Hepatocyte (in vitro differentiated cells): ENCODE data around the gene C1orf116. TPM values are rescaled to one million over a fixed set of nuclear protein-coding genes. Genes with fewer than 3 reads are reported as not detected.
A peak's percentile ranks its signal among the peaks of the same experiment; 100 is the strongest.

Experiments
- DNase-seq: peaks from one replicate; pipeline ENCODE4 v3.0.0-alpha.2; 2016; ENCODE audit warnings: low spot score
- H2AFZ ChIP-seq: fragments of 200-600 bp; sonication (generic); 2 replicates; pipeline ENCODE4 v1.6.0; 2016; ENCODE audit warnings: antibody characterized with exemption, mild to moderate bottlenecking
- H3K27ac ChIP-seq: fragments of 200-600 bp; sonication (generic); 2 replicates; pipeline ENCODE4 v1.5.1; 2016; ENCODE audit warnings: mild to moderate bottlenecking
- H3K27me3 ChIP-seq: fragments of 200-600 bp; sonication (generic); 2 replicates; pipeline ENCODE4 v1.6.1; 2016
- H3K36me3 ChIP-seq: fragments of 200-600 bp; sonication (generic); replicated peaks from 2 replicates; pipeline ENCODE4 v1.5.1; 2016; ENCODE audit warnings: low read depth; ENCODE audit not compliant: insufficient read depth
- H3K4me1 ChIP-seq: fragments of 200-600 bp; sonication (generic); 2 replicates; pipeline ENCODE4 v1.5.1; 2016; ENCODE audit warnings: mild to moderate bottlenecking, moderate library complexity; ENCODE audit not compliant: insufficient read depth
- H3K4me2 ChIP-seq: fragments of 200-600 bp; sonication (generic); 2 replicates; pipeline ENCODE4 v1.6.0; 2016
- H3K4me3 ChIP-seq: fragments of 200-600 bp; sonication (generic); 2 replicates; pipeline ENCODE4 v1.5.1; 2016; ENCODE audit warnings: mild to moderate bottlenecking
- H3K79me2 ChIP-seq: fragments of 200-600 bp; sonication (generic); 2 replicates; pipeline ENCODE4 v1.6.0; 2017; ENCODE audit warnings: mild to moderate bottlenecking
- H3K9me2 ChIP-seq: fragments of 200-600 bp; sonication (generic); replicated peaks from 2 replicates; pipeline ENCODE4 v1.6.0; 2017; ENCODE audit warnings: mild to moderate bottlenecking; ENCODE audit not compliant: insufficient read depth
- H3K9me3 ChIP-seq: fragments of 200-600 bp; sonication (generic); 2 replicates; pipeline ENCODE4 v1.5.1; 2016; ENCODE audit warnings: low read depth, mild to moderate bottlenecking
- H4K20me1 ChIP-seq: fragments of 200-600 bp; sonication (generic); 2 replicates; pipeline ENCODE4 v1.6.0; 2016; ENCODE audit warnings: mild to moderate bottlenecking; ENCODE audit not compliant: insufficient read depth, poor library complexity, severe bottlenecking
- CTCF ChIP-seq: fragments of 200-600 bp; sonication (generic); IDR thresholded peaks from 2 replicates; pipeline ENCODE4 v1.5.1; 2016; ENCODE audit warnings: antibody characterized with exemption, mild to moderate bottlenecking; ENCODE audit not compliant: poor library complexity
- EZH2 ChIP-seq: fragments of 200-600 bp; sonication (generic); IDR thresholded peaks from 2 replicates; pipeline ENCODE4 v1.6.1; 2016; ENCODE audit warnings: antibody characterized with exemption, mild to moderate bottlenecking, borderline replicate concordance
- EZH2phosphoT487 ChIP-seq: fragments of 200-600 bp; sonication (generic); IDR thresholded peaks from one replicate; pipeline ENCODE4 v1.6.1; 2018; ENCODE audit warnings: antibody characterized with exemption, mild to moderate bottlenecking, low read depth, moderate library complexity; ENCODE audit not compliant: unreplicated experiment, severe bottlenecking
- WGBS: methylation state at CpG from one replicate; pipeline ENCODE4 v1.1.6; 2016; ENCODE audit warnings: low lambda C conversion rate; ENCODE audit errors: missing lambda C conversion rate; 5-methylcytosine and 5-hydroxymethylcytosine counted together
- polyA plus RNA-seq: library from polyadenylated mRNA; unstranded; fragments of >200 nt; fragmentation: Nextera tagmentation; extraction: Ambion mirVana; gene quantifications from 2 replicates; pipeline ENCODE4 v1.2.1, GENCODE V29; 2016
- total RNA-seq: library from RNA; depleted of rRNA; stranded (reverse); fragments of >200 nt; gene quantifications from 2 replicates; pipeline ENCODE4 v1.2.3, GENCODE V29; 2014

Gene C1orf116
- total and polyA plus RNA-seq, 2 experiments from 2014 or later, result 15.7 to 18.3 TPM

GRCh38 chr1:207006083-207006482, 26.5 kb downstream of the C1orf116 start:
- no peak for TF ChIP-seq CTCF
- TF ChIP-seq EZH2, result no peak
- TF ChIP-seq EZH2phosphoT487, result no peak
- no peak for DNase-seq
- Histone ChIP-seq H3K27ac (peak overlapping the region; percentile 87), H3K79me2 (no peaks in the 10 kb centered on the region), H3K9me3 (no peaks in the 10 kb centered on the region), H4K20me1 (no peaks in the 10 kb centered on the region), H2AFZ (no peak overlapping the region), H3K36me3 (no peaks in the 10 kb centered on the region), H3K4me2 (no peak overlapping the region), H3K4me1 (peaks cover 24% of the 10 kb centered on the region), H3K27me3 (no peaks in the 10 kb centered on the region), H3K9me2 (no peaks in the 10 kb centered on the region), H3K4me3 (no peak overlapping the region)
- 90% methylated on average over 3 of the region's 3 CpGs for WGBS

- Histone ChIP-seq H3K4me2 (peak overlapping the region; percentile 33), H3K4me1 (peaks cover 22% of the 10 kb centered on the region), H4K20me1 (no peaks in the 10 kb centered on the region), H3K4me3 (no peak overlapping the region), H3K27me3 (no peaks in the 10 kb centered on the region), H3K36me3 (no peaks in the 10 kb centered on the region), H3K79me2 (no peaks in the 10 kb centered on the region), H3K9me2 (no peaks in the 10 kb centered on the region), H2AFZ (no peak overlapping the region), H3K27ac (peak overlapping the region; percentile 87), H3K9me3 (no peaks in the 10 kb centered on the region)
- peak; percentile 85 for DNase-seq
- TF ChIP-seq CTCF, result peak; percentile 61
- no peak for TF ChIP-seq EZH2phosphoT487
- 48% methylated on average over 9 of the region's 9 CpGs for WGBS
Observed at GRCh38 chr1:207004931-207005830, 27.4 kb downstream of the C1orf116 start.

GRCh38 chr1:207003210-207003609, 29.3 kb downstream of the C1orf116 start:
- Histone ChIP-seq H3K4me2 (no peak overlapping the region), H3K27ac (peak overlapping the region; percentile 40), H2AFZ (no peak overlapping the region), H3K79me2 (no peaks in the 10 kb centered on the region), H3K4me1 (peaks cover 15% of the 10 kb centered on the region), H3K36me3 (no peaks in the 10 kb centered on the region), H3K27me3 (no peaks in the 10 kb centered on the region), H3K9me3 (no peaks in the 10 kb centered on the region), H4K20me1 (no peaks in the 10 kb centered on the region), H3K9me2 (no peaks in the 10 kb centered on the region), H3K4me3 (no peak overlapping the region)
- DNase-seq, result no peak
- 78% methylated on average over 4 of the region's 4 CpGs for WGBS
- no peak for TF ChIP-seq CTCF
- no peak for TF ChIP-seq EZH2
- TF ChIP-seq EZH2phosphoT487, result no peak
